Glutamatergic neuron (in vitro differentiated cells): ENCODE results near the gene SLC35A2. TPM values are rescaled to one million over a fixed set of nuclear protein-coding genes. Genes with fewer than 3 reads are reported as not detected.

Source experiments
- DNase-seq: peaks from one replicate; pipeline ENCODE4 v3.0.0; 2022
- H3K27ac Mint-ChIP-seq: one replicate; pipeline ENCODE4 v1.8.0; 2020; ENCODE audit warnings: mild to moderate bottlenecking, mixed read lengths, inconsistent platforms; ENCODE audit not compliant: unreplicated experiment
- H3K27me3 Mint-ChIP-seq: one replicate; pipeline ENCODE4 v1.8.0; 2020; ENCODE audit warnings: mild to moderate bottlenecking, moderate library complexity, mixed read lengths, inconsistent platforms; ENCODE audit not compliant: unreplicated experiment
- H3K36me3 Mint-ChIP-seq: one replicate; pipeline ENCODE4 v1.8.0; 2020; ENCODE audit warnings: mild to moderate bottlenecking, mixed read lengths, inconsistent platforms; ENCODE audit not compliant: unreplicated experiment
- H3K4me1 Mint-ChIP-seq: one replicate; pipeline ENCODE4 v1.8.0; 2020; ENCODE audit warnings: mild to moderate bottlenecking, low read depth, mixed read lengths, inconsistent platforms; ENCODE audit not compliant: unreplicated experiment
- H3K4me3 Mint-ChIP-seq: one replicate; pipeline ENCODE4 v1.8.0; 2020; ENCODE audit warnings: mild to moderate bottlenecking, mixed read lengths, inconsistent platforms; ENCODE audit not compliant: unreplicated experiment
- H3K9me3 Mint-ChIP-seq: one replicate; pipeline ENCODE4 v1.8.0; 2020; ENCODE audit warnings: mild to moderate bottlenecking, moderate library complexity, mixed read lengths, inconsistent platforms; ENCODE audit not compliant: unreplicated experiment
- total RNA-seq: library from RNA; stranded (reverse); fragmentation: NEBNext Ultra II Directional; extraction: Animal tissue kit (Norgen Biotek cat#: 25700); gene quantifications from one replicate; pipeline ENCODE4 v1.2.1, GENCODE V29; 2021; ENCODE audit not compliant: unreplicated experiment
- TF ChIP-seq, protein P1 (sequence below): fragments of 200-600 bp; sonication (generic); IDR thresholded peaks from one replicate; pipeline ENCODE4 v1.5.0; 2021; ENCODE audit not compliant: partially characterized antibody, unreplicated experiment

The SLC35A2 gene
- total RNA-seq, 1 donor from 2014 or later, result 22.1 TPM

DNA sequence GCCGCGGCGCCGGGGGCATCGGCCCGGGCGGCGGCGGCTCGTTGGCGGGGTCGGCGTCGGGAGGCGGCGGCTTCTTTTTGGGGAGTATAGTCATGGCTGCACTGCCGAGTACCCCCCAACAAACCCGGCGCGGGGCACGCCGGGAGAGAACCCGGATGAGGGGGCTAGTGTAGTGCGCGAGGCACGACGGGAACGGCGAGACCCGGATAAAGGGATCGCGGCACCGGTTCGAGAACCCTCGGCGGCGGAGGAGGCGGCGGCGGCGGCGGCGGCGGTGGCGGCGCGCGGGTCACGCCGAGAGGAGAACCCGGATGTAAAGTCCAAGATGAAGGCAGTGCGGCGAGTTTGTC, 46.0 kb upstream of the SLC35A2 start, which contains the start of gene OTUD5:
TSS of gene OTUD5 (minus strand) at position 131 of the 350 bp plus-strand sequence. CDS start at position 94, 37 bp downstream.
- peak within 1 kb of the TSS; percentile 100 for H3K4me3 Mint-ChIP-seq
- peaks cover 6% of the 10 kb centered on the region for H3K9me3 Mint-ChIP-seq
- peak; percentile 74 for DNase-seq
- TF ChIP-seq, protein P1, sequence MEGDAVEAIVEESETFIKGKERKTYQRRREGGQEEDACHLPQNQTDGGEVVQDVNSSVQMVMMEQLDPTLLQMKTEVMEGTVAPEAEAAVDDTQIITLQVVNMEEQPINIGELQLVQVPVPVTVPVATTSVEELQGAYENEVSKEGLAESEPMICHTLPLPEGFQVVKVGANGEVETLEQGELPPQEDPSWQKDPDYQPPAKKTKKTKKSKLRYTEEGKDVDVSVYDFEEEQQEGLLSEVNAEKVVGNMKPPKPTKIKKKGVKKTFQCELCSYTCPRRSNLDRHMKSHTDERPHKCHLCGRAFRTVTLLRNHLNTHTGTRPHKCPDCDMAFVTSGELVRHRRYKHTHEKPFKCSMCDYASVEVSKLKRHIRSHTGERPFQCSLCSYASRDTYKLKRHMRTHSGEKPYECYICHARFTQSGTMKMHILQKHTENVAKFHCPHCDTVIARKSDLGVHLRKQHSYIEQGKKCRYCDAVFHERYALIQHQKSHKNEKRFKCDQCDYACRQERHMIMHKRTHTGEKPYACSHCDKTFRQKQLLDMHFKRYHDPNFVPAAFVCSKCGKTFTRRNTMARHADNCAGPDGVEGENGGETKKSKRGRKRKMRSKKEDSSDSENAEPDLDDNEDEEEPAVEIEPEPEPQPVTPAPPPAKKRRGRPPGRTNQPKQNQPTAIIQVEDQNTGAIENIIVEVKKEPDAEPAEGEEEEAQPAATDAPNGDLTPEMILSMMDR, result no peak
- peaks cover 7% of the 10 kb centered on the region for H3K4me1 Mint-ChIP-seq
- peak within 1 kb of the TSS; percentile 100 for H3K27ac Mint-ChIP-seq
- H3K27me3 Mint-ChIP-seq, result peaks cover 8% of the 10 kb centered on the region
- H3K36me3 Mint-ChIP-seq, result no peaks in the 10 kb centered on the region

DNA sequence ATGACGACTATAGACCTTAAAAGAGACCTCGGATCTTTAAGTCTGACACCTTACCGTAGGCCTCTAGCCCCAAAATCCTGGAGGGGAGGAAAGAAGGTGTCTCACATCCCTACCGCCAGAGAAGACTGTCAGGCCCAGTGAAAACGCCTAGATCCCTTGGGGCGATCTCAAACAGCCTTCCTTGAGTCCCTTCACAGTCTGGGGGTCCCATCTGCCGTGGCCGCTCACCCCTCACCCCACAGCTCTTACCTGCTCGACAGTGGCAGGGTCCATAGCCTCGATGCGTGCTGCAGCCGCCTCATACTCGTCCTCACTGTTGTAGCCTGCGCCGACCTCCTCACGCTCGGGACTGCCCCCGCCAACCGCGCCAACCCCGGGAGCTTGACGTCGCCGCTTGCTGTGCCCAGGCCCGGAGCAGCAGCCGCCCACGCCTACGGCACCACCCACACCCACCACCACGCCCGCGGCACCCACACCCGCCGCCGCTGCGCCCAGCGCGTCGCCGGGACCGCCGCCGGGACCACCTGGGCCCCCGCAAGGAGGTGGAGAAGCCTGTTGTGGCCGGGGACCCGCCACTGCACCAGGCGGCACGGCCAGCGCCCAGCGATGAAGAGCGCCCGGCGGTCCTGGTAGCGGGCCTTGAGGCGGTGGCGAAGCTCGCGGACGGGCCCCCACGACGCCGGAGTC, 45.4 kb upstream of the SLC35A2 start:
- H3K27me3 Mint-ChIP-seq, result peaks cover 8% of the 10 kb centered on the region
- H3K9me3 Mint-ChIP-seq, result peaks cover 6% of the 10 kb centered on the region
- peaks cover 7% of the 10 kb centered on the region for H3K4me1 Mint-ChIP-seq
- no peaks in the 10 kb centered on the region for H3K36me3 Mint-ChIP-seq
- H3K27ac Mint-ChIP-seq, result peak overlapping the region; percentile 75
- peak; percentile 20 for DNase-seq
- peak overlapping the region; percentile 86 for H3K4me3 Mint-ChIP-seq
- TF ChIP-seq, protein P1, result no peak

GRCh38 chrX:48948589-48948988, 37.1 kb upstream of the SLC35A2 start:
- Mint-ChIP-seq H3K27me3 (no peaks in the 10 kb centered on the region), H3K4me1 (no peaks in the 10 kb centered on the region), H3K27ac (no peak overlapping the region), H3K4me3 (no peak overlapping the region), H3K36me3 (no peaks in the 10 kb centered on the region), H3K9me3 (no peaks in the 10 kb centered on the region)
- no peak for DNase-seq
- TF ChIP-seq, protein P1, result no peak

DNA sequence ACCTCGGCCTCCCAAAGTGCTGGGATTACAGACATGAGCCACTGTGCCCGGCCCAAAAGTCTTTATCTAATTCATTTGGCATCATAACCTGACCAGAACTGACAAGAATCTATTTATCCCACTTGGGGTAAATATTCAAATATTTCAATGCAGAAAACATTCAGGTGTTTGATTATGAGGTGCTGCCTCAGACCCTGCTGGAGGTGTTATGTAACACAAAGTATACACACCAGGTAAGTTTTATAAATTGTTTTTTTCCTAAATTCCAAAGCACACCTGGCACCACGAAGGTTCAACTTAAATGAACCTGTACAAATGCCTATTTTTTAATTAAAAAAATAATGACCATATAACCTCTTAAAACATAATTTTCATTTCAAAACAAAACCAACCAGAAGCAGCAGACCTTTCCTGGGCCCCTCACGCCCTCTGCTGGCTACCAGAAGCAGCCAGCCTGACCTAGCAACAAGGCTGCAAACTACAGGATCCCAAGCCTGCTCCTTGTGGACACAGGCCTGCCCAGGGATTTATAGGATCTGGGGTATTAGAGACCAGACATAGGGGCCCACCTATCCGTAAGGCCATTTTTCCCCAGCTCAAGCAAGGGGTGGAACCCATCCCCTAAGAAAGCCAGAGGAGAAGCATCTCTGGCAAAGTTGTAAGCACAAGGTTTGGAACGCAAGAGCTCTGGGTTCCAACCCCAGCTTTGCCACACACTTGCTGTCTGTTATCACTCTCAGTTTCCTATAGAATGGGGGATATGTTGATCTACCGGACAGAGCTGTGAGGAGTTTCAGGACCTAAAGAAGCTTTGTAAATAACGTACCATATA, 34.3 kb upstream of the SLC35A2 start:
- TF ChIP-seq, protein P1, result peak; percentile 57
- peak; percentile 57 for DNase-seq
- Mint-ChIP-seq H3K4me3 (peak overlapping the region; percentile 63), H3K9me3 (no peaks in the 10 kb centered on the region), H3K36me3 (no peaks in the 10 kb centered on the region), H3K4me1 (peaks cover 8% of the 10 kb centered on the region), H3K27me3 (no peaks in the 10 kb centered on the region), H3K27ac (no peak overlapping the region)

DNA sequence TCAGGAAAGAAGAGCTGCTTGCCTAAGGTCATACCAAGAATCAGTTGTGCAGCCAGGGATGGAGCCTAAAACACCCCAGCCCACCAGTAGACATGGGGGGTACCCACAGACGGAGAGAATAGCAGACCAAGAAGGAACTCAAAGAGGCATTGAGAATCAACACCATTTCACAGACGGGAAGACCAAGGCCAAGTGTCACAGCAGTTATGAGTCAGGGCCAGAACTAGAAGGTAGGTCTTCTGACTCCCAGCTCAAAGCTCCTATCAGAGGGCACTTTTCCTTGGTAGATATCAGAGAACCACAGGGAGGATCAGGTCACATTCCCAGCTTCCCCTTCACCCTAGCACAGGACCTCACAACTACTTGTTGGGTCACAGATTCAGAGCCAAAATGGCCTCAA, 31.4 kb upstream of the SLC35A2 start:
- Mint-ChIP-seq H3K36me3 (no peaks in the 10 kb centered on the region), H3K9me3 (no peaks in the 10 kb centered on the region), H3K27me3 (no peaks in the 10 kb centered on the region), H3K27ac (peak overlapping the region; percentile 43), H3K4me3 (no peak overlapping the region), H3K4me1 (peaks cover 9% of the 10 kb centered on the region)
- TF ChIP-seq, protein P1, result no peak
- no peak for DNase-seq
